ENCODE measurements around the gene SLC18A3. TPM values are rescaled to one million over a fixed set of nuclear protein-coding genes. Genes with fewer than 3 reads are reported as not detected.

The SLC18A3 gene
- polyA plus RNA-seq, 1 experiment, result not detected

DNA sequence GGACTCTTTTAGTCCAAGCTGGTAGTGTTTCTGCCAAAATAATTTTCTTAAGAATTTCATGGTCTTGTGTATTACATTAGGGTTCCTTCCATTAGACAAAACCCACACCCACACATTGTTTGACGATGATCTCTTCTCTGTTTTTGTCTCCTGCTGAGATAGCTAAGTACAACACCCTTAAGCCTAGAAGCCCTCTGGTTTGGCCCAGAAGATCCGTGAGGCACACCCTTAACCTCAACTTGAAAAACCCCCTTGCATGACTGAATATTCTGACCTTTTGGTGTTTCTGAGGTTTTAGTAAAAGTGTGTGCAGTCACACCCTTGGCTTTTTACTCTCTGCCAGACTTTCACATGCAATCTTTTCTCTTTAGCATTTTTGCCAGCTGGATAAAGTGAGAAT, 41.9 kb upstream of the SLC18A3 start:
- ChIA-PET POLR2A (interaction anchor here (0.6 kb wide), 1 partner anchor 93 kb away, joined by 3 read pairs; no protein-coding TSS in a partner anchor), CTCF (interaction anchor here (0.9 to 1.6 kb wide), 4 partner anchors 16 to 49 kb away, joined by 3 to 5 read pairs (median 4); no protein-coding TSS in a partner anchor)
- no peaks in the 10 kb centered on the region for H3K27me3 ChIP-seq (ENCODE audit: control insufficient read depth, insufficient read depth, low read length)
- no peak overlapping the region for H3K4me3 ChIP-seq (ENCODE audit: low read depth, low read length)
- H3K36me3 ChIP-seq (ENCODE audit: control insufficient read depth, insufficient read depth, low read length), result no peaks in the 10 kb centered on the region; the same call in 1 of the 2 replicates
- DNase-seq (ENCODE audit: low read depth), result peak; percentile 88
- TF ChIP-seq, protein P1, sequence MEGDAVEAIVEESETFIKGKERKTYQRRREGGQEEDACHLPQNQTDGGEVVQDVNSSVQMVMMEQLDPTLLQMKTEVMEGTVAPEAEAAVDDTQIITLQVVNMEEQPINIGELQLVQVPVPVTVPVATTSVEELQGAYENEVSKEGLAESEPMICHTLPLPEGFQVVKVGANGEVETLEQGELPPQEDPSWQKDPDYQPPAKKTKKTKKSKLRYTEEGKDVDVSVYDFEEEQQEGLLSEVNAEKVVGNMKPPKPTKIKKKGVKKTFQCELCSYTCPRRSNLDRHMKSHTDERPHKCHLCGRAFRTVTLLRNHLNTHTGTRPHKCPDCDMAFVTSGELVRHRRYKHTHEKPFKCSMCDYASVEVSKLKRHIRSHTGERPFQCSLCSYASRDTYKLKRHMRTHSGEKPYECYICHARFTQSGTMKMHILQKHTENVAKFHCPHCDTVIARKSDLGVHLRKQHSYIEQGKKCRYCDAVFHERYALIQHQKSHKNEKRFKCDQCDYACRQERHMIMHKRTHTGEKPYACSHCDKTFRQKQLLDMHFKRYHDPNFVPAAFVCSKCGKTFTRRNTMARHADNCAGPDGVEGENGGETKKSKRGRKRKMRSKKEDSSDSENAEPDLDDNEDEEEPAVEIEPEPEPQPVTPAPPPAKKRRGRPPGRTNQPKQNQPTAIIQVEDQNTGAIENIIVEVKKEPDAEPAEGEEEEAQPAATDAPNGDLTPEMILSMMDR (IDR thresholded peaks at IDR 0.05; ENCODE audit: insufficient read depth, low read depth, low read length), result no peak

DNA sequence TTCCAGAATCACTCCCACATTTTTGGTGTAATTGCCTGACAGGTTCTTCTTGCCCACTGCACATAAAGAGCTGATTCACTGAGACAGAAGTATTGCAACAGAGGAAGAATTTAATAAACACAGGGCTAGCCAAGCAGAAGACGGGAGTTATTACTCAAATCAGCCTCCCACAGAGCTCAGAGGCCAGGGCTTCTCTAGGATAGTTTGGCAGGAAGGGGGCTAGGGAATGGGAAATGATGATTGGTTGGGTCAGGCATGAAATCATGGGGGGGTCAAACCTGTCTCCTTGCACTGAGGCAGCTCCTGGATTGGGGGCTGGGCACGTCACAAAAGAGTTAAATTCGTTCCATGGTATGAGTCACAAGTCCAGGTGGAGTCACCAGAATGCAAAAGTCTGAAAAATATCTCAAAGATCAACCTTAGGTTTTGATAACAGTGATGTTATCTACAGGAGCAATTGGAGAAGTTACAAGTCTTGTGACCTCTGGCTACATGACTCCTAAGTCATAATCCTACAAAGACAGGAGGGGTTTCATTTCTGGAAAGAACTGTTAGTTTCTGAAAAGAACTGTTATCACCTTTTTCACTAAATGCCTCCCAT, 41.0 kb upstream of the SLC18A3 start:
- CTCF ChIA-PET, result interaction anchor here (1.1 to 1.6 kb wide), 2 partner anchors 50 to 913 kb away, joined by 3 to 4 read pairs; no protein-coding TSS in a partner anchor
- no peaks in the 10 kb centered on the region; the same call in 1 of the 2 replicates for H3K36me3 ChIP-seq (ENCODE audit: control insufficient read depth, insufficient read depth, low read length)
- peak; percentile 57 for DNase-seq (ENCODE audit: low read depth)
- H3K27me3 ChIP-seq (ENCODE audit: control insufficient read depth, insufficient read depth, low read length), result no peaks in the 10 kb centered on the region
- TF ChIP-seq, protein P1 (IDR thresholded peaks at IDR 0.05; ENCODE audit: insufficient read depth, low read depth, low read length), result no peak
- POLR2A ChIA-PET, result interaction anchor here (0.6 kb wide), 1 partner anchor 94 kb away, joined by 3 read pairs; no protein-coding TSS in a partner anchor
- H3K4me3 ChIP-seq (ENCODE audit: low read depth, low read length), result no peak overlapping the region

- no peaks in the 10 kb centered on the region for H3K27me3 ChIP-seq (ENCODE audit: control insufficient read depth, insufficient read depth, low read length)
- ChIA-PET POLR2A (no interaction called here), CTCF (no interaction called here)
- no peak for DNase-seq (ENCODE audit: low read depth)
- no peaks in the 10 kb centered on the region; the same call in 1 of the 2 replicates for H3K36me3 ChIP-seq (ENCODE audit: control insufficient read depth, insufficient read depth, low read length)
- TF ChIP-seq, protein P1 (IDR thresholded peaks at IDR 0.05; ENCODE audit: insufficient read depth, low read depth, low read length), result no peak
- no peak overlapping the region for H3K4me3 ChIP-seq (ENCODE audit: low read depth, low read length)
These were observed 38.7 kb upstream of the SLC18A3 start for GRCh38 chr10:49571388-49571787.

DNA sequence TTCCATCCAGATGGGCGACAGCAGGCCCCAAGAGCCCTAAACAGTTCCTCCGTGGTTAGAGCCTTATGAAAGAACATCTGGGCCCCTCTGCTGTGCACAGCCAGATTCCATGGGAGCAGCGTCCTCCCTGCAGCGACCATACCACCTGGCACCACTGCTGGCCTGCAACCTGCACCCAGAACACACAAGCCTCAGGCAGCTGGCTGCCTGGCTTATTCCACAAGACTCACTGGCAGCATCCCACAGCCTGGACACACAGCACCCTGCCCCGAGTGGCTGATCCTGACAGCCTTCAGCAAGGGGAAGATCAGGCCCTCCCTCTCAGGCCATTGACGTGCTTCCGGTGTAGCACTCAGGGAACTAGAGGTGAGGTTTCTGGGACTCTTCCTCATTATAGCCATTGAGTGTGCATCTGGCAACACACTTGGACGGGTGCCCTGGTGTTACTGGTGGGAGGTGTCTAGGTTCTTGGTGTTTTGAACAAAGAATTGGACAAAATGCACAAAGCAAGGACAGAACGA, 37.5 kb upstream of the SLC18A3 start:
- no peaks in the 10 kb centered on the region; the same call in 1 of the 2 replicates for H3K36me3 ChIP-seq (ENCODE audit: control insufficient read depth, insufficient read depth, low read length)
- POLR2A ChIA-PET, result no interaction called here
- CTCF ChIA-PET, result interaction anchor here (0.8 kb wide), 1 partner anchor 20 kb away, joined by 3 read pairs; no protein-coding TSS in a partner anchor
- DNase-seq (ENCODE audit: low read depth), result no peak
- H3K27me3 ChIP-seq (ENCODE audit: control insufficient read depth, insufficient read depth, low read length), result no peaks in the 10 kb centered on the region
- no peak overlapping the region for H3K4me3 ChIP-seq (ENCODE audit: low read depth, low read length)
- TF ChIP-seq, protein P1 (IDR thresholded peaks at IDR 0.05; ENCODE audit: insufficient read depth, low read depth, low read length), result no peak

DNA sequence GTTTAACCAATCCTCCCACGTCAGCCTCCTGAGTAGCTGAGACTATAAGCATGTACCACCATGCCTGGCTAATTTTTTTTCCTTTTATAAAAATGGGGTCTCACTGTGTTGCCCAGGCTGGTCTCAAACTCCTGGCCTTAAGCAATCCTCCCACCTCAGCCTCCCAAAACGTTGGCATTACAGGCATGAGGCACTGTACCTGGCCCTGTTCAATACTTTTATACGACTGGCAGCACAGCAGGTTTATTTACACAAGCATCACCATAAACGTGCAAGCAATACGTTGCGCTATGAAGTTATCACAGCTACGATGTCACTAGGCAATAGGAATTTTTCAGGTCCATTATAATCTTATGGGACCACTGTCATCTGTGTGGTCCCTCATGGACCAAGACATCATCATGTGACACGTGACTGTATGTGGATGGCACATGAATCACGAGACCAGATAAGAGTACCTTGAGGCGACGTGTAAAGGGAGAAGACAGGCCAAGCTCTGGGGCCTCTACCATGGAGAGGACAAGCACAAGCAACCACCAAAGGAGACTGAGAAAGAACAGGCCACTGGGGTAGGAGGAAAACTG, 34.5 kb upstream of the SLC18A3 start:
- no peak for DNase-seq (ENCODE audit: low read depth)
- Histone ChIP-seq H3K27me3 (ENCODE audit: control insufficient read depth, insufficient read depth, low read length) (no peaks in the 10 kb centered on the region), H3K36me3 (ENCODE audit: control insufficient read depth, insufficient read depth, low read length) (no peaks in the 10 kb centered on the region), H3K4me3 (ENCODE audit: low read depth, low read length) (no peak overlapping the region)
- ChIA-PET POLR2A (no interaction called here), CTCF (interaction anchor here (1.0 to 7.9 kb wide), 2 partner anchors 19 to 46 kb away, joined by 4 to 41 read pairs; no protein-coding TSS in a partner anchor)
- TF ChIP-seq, protein P1 (IDR thresholded peaks at IDR 0.05; ENCODE audit: insufficient read depth, low read depth, low read length), result no peak

Data from BJ (cell line).